ENCODE results near the gene MAP3K1.

DNA sequence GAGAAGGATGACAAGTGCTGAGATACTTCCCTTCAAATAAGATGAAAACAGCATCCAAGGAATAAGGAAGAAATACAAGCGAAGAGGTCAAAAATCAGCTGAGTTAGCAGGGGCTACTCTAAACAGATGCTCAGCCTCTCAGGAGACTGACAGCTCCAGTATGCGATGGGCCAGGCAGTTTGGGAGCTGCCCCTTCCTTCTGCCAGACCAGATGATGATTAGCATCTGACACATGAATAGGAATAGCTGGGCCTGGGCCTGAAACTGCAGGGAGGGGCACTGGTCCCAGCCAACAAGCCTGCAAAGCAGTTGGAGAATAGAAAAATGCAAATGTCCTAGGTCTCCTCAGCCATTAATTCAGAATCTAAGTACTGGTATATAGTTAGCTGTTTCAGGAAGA, 13.1 kb upstream of the MAP3K1 start:
- TF ChIP-seq, protein P1, sequence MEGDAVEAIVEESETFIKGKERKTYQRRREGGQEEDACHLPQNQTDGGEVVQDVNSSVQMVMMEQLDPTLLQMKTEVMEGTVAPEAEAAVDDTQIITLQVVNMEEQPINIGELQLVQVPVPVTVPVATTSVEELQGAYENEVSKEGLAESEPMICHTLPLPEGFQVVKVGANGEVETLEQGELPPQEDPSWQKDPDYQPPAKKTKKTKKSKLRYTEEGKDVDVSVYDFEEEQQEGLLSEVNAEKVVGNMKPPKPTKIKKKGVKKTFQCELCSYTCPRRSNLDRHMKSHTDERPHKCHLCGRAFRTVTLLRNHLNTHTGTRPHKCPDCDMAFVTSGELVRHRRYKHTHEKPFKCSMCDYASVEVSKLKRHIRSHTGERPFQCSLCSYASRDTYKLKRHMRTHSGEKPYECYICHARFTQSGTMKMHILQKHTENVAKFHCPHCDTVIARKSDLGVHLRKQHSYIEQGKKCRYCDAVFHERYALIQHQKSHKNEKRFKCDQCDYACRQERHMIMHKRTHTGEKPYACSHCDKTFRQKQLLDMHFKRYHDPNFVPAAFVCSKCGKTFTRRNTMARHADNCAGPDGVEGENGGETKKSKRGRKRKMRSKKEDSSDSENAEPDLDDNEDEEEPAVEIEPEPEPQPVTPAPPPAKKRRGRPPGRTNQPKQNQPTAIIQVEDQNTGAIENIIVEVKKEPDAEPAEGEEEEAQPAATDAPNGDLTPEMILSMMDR (conservative IDR thresholded peaks at IDR 0.05): no peak
- TF ChIP-seq ZFX (IDR thresholded peaks at IDR 0.05): no peak
